Gastrocnemius medialis (tissue), 4 donors: Measurements from ENCODE around the gene IL1RAP. TPM values are rescaled to one million over a fixed set of nuclear protein-coding genes. Genes with fewer than 3 reads are reported as not detected.

Experiments used
- ATAC-seq, 2 donors: fragments of 150-250 bp; one replicate each; pipeline ENCODE4 v1.9.1; 2016
- DNase-seq, 2 donors: peaks; one replicate each; pipeline ENCODE4 v3.0.0-alpha.2; 2019
- H3K27ac ChIP-seq, 4 donors: fragments of 200-600 bp; sonication (generic); 1 replicate in 1 of 4; 2 replicates in 3 of 4; pipeline ENCODE4 v1.5.1; 2016 to 2018; ENCODE audit warnings: mild to moderate bottlenecking in 2 of 4, moderate library complexity in 1 of 4
- H3K27me3 ChIP-seq, 3 donors: fragments of 200-600 bp; sonication (generic) in 2 of 3; 1 replicate in 1 of 3; 2 replicates in 2 of 3; pipeline versions ENCODE4 v1.5.1 to v1.6.0; 2016 to 2019; ENCODE audit warnings: mild to moderate bottlenecking in 1 of 3, moderate library complexity in 1 of 3
- H3K36me3 ChIP-seq, 2 donors: fragments of 200-600 bp; sonication (generic) in 1 of 2; one replicate each; pipeline ENCODE4 v1.5.1; 2017 to 2018
- H3K4me1 ChIP-seq, 2 donors: fragments of 200-600 bp; sonication (generic) in 1 of 2; one replicate each; pipeline ENCODE4 v1.5.1; 2016 to 2017; ENCODE audit warnings: mild to moderate bottlenecking in 2 of 2
- H3K4me3 ChIP-seq, 4 donors: fragments of 200-600 bp; sonication (generic) in 3 of 4; 1 replicate in 1 of 4; 2 replicates in 3 of 4; pipeline ENCODE4 v1.5.1; 2016 to 2019; ENCODE audit warnings: mild to moderate bottlenecking in 2 of 4
- H3K9me3 ChIP-seq, 3 donors: fragments of 200-600 bp; sonication (generic) in 2 of 3; 1 replicate in 1 of 3; 2 replicates in 2 of 3; pipeline ENCODE4 v1.5.1; 2016 to 2019
- POLR2A ChIP-seq, 2 donors: fragments of 450-650 bp; IDR thresholded peaks; one replicate each; pipeline ENCODE4 v1.6.1; 2017; ENCODE audit warnings: antibody characterized with exemption in 2 of 2, mild to moderate bottlenecking in 2 of 2, moderate library complexity in 2 of 2
- in situ Hi-C, 4 donors: fragments of 200-750 bp; cut with MboI; loops; one replicate each; pipeline versions ENCODE4 v1.15.0 to v1.8.0; 2017; ENCODE audit warnings: low sequenced_read_pairs in 4 of 4
- intact Hi-C: fragments of 100-400 bp; cut with DNase I; formaldehyde crosslinking; loops from one replicate; pipeline ENCODE4 v1.15.1; 2023; ENCODE audit warnings: low total_unique reads
- total RNA-seq, 4 donors: library from RNA; depleted of rRNA; stranded (reverse); fragments of >200 nt; gene quantifications; one replicate each; pipeline versions ENCODE4 v1.1.0 to v1.2.3, GENCODE V29; 2016
- TF ChIP-seq, protein P1 (sequence below), 5 experiments: fragments of 450-650 bp in 3 of 5; fragments of 200-600 bp in 2 of 5; sonication (generic) in 2 of 5; IDR thresholded peaks in 4 of 5; conservative IDR thresholded peaks in 1 of 5; 1 replicate in 4 of 5; 2 replicates in 1 of 5; pipeline ENCODE4 v1.5.1; 2016 to 2019; ENCODE audit warnings: antibody characterized with exemption in 5 of 5, mild to moderate bottlenecking in 3 of 5, moderate library complexity in 3 of 5

Gene IL1RAP
- total RNA-seq, 4 donors from 2014 or later: 1.1 to 3.3 (median 2.6) TPM

DNA sequence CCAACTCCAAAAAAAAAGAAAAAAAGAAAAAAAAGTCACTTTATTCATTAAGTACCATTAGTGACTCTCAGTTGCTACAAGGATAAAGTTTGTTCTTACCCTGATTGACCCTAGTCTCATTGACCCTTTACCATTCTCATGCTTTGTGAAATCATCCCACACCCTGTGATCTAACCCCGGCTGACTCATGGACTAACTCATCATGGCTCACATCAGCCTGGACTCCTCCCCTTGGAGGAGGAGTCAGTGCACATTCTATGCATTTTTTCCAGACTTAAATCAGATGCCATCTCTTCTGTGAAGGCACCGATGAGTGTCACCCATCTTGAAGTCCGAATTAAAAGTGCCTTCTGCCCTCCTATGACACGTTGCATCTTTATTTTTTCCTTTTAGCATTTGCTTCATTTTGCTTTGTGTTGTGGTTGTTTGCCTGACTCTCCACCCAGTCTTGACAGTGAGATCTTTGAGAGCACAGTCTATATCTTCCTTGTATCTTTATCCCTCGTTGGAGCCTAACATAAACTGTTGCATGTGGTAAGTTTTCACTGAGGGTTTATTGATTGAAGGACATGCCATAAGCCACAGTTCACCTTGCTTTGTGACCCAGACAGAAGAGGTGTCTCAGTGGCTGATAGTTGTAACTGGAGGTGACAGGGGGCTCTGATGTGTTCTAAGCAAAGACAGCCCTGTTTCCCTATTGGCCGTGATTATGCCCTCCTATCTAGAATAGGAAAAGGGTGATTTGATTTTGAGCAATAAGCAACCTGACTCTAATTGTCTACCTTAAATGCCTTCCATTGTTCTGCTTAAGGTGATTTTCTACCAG, 72.1 kb downstream of the IL1RAP start:
- Histone ChIP-seq H3K4me1 (no peaks in the 10 kb centered on the region), H3K4me3 (no peak overlapping the region), H3K36me3 (no peaks in the 10 kb centered on the region), H3K27ac (no peak overlapping the region), H3K27me3 (no peaks in the 10 kb centered on the region), H3K9me3 (no peaks in the 10 kb centered on the region)
- TF ChIP-seq POLR2A (IDR thresholded peaks at IDR 0.05): no peak
- TF ChIP-seq, protein P1, sequence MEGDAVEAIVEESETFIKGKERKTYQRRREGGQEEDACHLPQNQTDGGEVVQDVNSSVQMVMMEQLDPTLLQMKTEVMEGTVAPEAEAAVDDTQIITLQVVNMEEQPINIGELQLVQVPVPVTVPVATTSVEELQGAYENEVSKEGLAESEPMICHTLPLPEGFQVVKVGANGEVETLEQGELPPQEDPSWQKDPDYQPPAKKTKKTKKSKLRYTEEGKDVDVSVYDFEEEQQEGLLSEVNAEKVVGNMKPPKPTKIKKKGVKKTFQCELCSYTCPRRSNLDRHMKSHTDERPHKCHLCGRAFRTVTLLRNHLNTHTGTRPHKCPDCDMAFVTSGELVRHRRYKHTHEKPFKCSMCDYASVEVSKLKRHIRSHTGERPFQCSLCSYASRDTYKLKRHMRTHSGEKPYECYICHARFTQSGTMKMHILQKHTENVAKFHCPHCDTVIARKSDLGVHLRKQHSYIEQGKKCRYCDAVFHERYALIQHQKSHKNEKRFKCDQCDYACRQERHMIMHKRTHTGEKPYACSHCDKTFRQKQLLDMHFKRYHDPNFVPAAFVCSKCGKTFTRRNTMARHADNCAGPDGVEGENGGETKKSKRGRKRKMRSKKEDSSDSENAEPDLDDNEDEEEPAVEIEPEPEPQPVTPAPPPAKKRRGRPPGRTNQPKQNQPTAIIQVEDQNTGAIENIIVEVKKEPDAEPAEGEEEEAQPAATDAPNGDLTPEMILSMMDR (IDR thresholded peaks at IDR 0.05 in 4 of 5, conservative IDR thresholded peaks at IDR 0.05 in 1 of 5): no peak
- ATAC-seq: peak in 1 of 2 donors; percentile 39
- DNase-seq: no peak
- intact Hi-C loops: loop anchor here (1.0 kb wide), 1 partner anchor 47 kb away; no protein-coding TSS in a partner anchor
- in situ Hi-C loops: no loop called here

- TF ChIP-seq POLR2A (IDR thresholded peaks at IDR 0.05): no peak
- TF ChIP-seq, protein P1 (IDR thresholded peaks at IDR 0.05 in 4 of 5, conservative IDR thresholded peaks at IDR 0.05 in 1 of 5): no peak
- Histone ChIP-seq H3K9me3 (no peaks in the 10 kb centered on the region), H3K4me3 (no peak overlapping the region), H3K4me1 (no peaks in the 10 kb centered on the region), H3K27me3 (no peaks in the 10 kb centered on the region), H3K27ac (no peak overlapping the region), H3K36me3 (no peaks in the 10 kb centered on the region)
- in situ Hi-C loops (no loop called here), intact Hi-C loops (loop anchor here (1.0 kb wide), 1 partner anchor 47 kb away; no protein-coding TSS in a partner anchor)
- DNase-seq (no peak), ATAC-seq (no peak)
These were observed 72.7 kb downstream of the IL1RAP start for GRCh38 chr3:190586631-190587011.

- no peak overlapping the region for H3K4me3 ChIP-seq
These were observed 74.7 kb downstream of the IL1RAP start for GRCh38 chr3:190588570-190588969.

GRCh38 chr3:190589326-190589725, 75.4 kb downstream of the IL1RAP start:
- no peak overlapping the region for H3K27ac ChIP-seq
- ATAC-seq: no peak
- TF ChIP-seq, protein P1 (IDR thresholded peaks at IDR 0.05 in 4 of 5, conservative IDR thresholded peaks at IDR 0.05 in 1 of 5): no peak
- TF ChIP-seq POLR2A (IDR thresholded peaks at IDR 0.05): no peak
- H3K4me3 ChIP-seq: no peak overlapping the region
- no peaks in the 10 kb centered on the region for H3K4me1 ChIP-seq
- no peak for DNase-seq
- no peaks in the 10 kb centered on the region for H3K27me3 ChIP-seq
- H3K36me3 ChIP-seq: no peaks in the 10 kb centered on the region
- in situ Hi-C loops (no loop called here), intact Hi-C loops (no loop called here)
- H3K9me3 ChIP-seq: no peaks in the 10 kb centered on the region

More at GRCh38 chr3:190588570-190588969, 74.7 kb downstream of the IL1RAP start:
- H3K9me3 ChIP-seq: no peaks in the 10 kb centered on the region
- no peaks in the 10 kb centered on the region for H3K4me1 ChIP-seq
- H3K27me3 ChIP-seq: no peaks in the 10 kb centered on the region
- in situ Hi-C loops (no loop called here), intact Hi-C loops (no loop called here)
- ATAC-seq: no peak
- H3K27ac ChIP-seq: no peak overlapping the region
- no peak for DNase-seq
- H3K36me3 ChIP-seq: no peaks in the 10 kb centered on the region
- TF ChIP-seq POLR2A (IDR thresholded peaks at IDR 0.05): no peak
- TF ChIP-seq, protein P1 (IDR thresholded peaks at IDR 0.05 in 4 of 5, conservative IDR thresholded peaks at IDR 0.05 in 1 of 5): no peak
